ENCODE results near the gene IMMP2L.

The IMMP2L gene

GRCh38 chr7:110988890-110989501 is 573.3 kb downstream of the IMMP2L start:
- H3K4me3 ChIP-seq (ENCODE audit: low read length): no peak overlapping the region
- no peak for DNase-seq (ENCODE audit: low read depth)
- TF ChIP-seq CTCF (conservative IDR thresholded peaks at IDR 0.05; ENCODE audit: low read depth, low read length): no peak

- H3K4me3 ChIP-seq (ENCODE audit: low read length): no peak overlapping the region
- DNase-seq (ENCODE audit: low read depth): no peak
- TF ChIP-seq CTCF (conservative IDR thresholded peaks at IDR 0.05; ENCODE audit: low read depth, low read length): no peak
These were observed 573.9 kb downstream of the IMMP2L start for GRCh38 chr7:110988348-110988747.

- no peak for TF ChIP-seq CTCF (conservative IDR thresholded peaks at IDR 0.05; ENCODE audit: low read depth, low read length)
These were observed 575.1 kb downstream of the IMMP2L start for GRCh38 chr7:110987127-110987693.

GRCh38 chr7:110983822-110984456 is 578.4 kb downstream of the IMMP2L start:
- no peak for TF ChIP-seq CTCF (conservative IDR thresholded peaks at IDR 0.05; ENCODE audit: low read depth, low read length)
- no peak for DNase-seq (ENCODE audit: low read depth)
- H3K4me3 ChIP-seq (ENCODE audit: low read length): no peak overlapping the region

More at GRCh38 chr7:110987127-110987693, 575.1 kb downstream of the IMMP2L start:
- DNase-seq (ENCODE audit: low read depth): peak; percentile 68
- no peak overlapping the region for H3K4me3 ChIP-seq (ENCODE audit: low read length)

GRCh38 chr7:110977127-110977737 is 585.1 kb downstream of the IMMP2L start:
- DNase-seq (ENCODE audit: low read depth): no peak
- H3K4me3 ChIP-seq (ENCODE audit: low read length): no peak overlapping the region
- no peak for TF ChIP-seq CTCF (conservative IDR thresholded peaks at IDR 0.05; ENCODE audit: low read depth, low read length)

GRCh38 chr7:110975486-110975885 is 586.8 kb downstream of the IMMP2L start:
- no peak overlapping the region for H3K4me3 ChIP-seq (ENCODE audit: low read length)
- no peak for TF ChIP-seq CTCF (conservative IDR thresholded peaks at IDR 0.05; ENCODE audit: low read depth, low read length)
- DNase-seq (ENCODE audit: low read depth): no peak

All from retinal pigment epithelial cell (primary cell).